NCI-H82 (cell line): ENCODE data around the gene MYH4.

Source experiments
- DNase-seq: peaks from one replicate; lab custom pipeline; 2025; lab: John Stamatoyannopoulos, UW

MYH4 gene

GRCh38 chr17:10421900-10422542 is 47.3 kb downstream of the MYH4 start, which contains the start of gene MYH8:
MYH8 (minus strand) TSS chr17:10421950; CDS start chr17:10420227, 1,723 bp downstream.
- peak; percentile 4 for DNase-seq

- no peak for DNase-seq
These were observed 48.1 kb downstream of the MYH4 start for GRCh38 chr17:10421211-10421610.

GRCh38 chr17:10420811-10421210 is 48.5 kb downstream of the MYH4 start:
- DNase-seq, result no peak

- DNase-seq, result no peak
These were observed 51.9 kb downstream of the MYH4 start for GRCh38 chr17:10417431-10417830.

- DNase-seq, result no peak
These were observed 54.2 kb downstream of the MYH4 start for GRCh38 chr17:10415161-10415560.

- no peak for DNase-seq
These were observed 65.8 kb downstream of the MYH4 start for GRCh38 chr17:10403589-10403988.

- no peak for DNase-seq
These were observed 71.0 kb downstream of the MYH4 start for GRCh38 chr17:10398352-10398751.

- DNase-seq, result no peak
These were observed 72.7 kb downstream of the MYH4 start for GRCh38 chr17:10396524-10397163.

GRCh38 chr17:10394201-10394887 is 75.0 kb downstream of the MYH4 start:
- no peak for DNase-seq
